ENCODE data around the gene THSD7A.

The THSD7A gene

DNA sequence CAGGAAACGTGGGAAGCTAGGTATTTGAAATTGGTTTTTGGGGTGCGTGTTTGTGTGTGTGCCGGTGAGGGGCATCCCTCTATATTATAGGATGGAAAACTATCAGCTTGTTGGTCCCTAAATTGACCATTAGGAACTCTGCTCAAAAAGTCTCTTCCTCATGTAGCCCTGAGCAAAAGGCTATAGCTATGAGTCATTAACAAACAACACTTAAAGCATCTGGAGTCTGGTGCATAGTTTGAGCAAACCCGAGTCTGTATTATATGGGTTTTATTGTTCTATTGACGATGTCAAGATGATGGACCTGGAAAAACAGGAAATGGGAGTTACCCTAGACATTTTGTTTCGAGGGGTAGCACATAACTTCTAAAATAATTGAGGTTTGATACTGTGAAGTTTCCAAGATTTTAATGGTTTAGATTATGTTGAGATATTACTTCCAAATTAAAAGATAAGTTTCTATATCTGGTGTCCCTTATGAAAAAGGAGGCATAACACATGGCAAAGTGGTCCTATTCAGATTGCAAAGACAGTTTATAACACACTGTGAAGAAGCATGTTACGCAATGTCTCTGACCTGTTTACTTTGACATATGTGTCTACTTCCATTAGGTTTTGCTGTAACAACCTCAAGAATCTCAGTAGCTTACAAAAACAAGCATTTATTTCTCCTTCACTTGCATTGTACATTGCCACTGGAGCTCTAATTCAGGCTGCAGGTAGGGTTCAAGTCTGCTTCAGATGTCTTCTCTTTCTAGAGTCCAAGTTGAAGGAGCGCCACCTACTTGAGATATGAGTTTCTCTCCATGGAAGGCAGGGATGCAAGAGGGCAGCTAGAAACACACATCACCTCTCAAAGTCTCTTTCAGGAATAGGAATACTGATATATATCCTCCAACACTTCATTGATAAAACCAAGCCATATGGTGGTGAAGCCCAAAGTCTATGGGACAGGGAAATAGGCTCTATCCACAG, 500.6 kb downstream of the THSD7A start:
- DNase-seq (ENCODE audit: low read depth in 3 of 3), result no peak

DNA sequence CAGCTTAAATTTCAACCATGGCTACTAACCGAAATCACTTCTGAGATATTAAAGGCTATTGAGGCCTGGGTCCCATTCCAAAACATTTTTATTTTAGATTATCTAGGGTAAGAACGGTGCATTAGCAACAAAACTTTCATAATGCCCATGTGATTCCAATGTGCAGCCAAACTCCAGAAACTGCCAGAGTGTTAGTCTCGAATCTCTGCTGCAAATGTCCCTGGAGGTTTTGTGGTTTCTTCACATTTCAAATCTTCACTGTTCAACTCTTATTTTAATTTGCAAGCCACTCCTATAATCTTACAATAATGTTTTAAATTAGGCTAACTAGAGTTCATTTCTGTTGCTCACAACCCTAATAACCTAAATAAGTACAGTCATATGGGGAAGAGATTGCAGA, 501.3 kb downstream of the THSD7A start:
- no peak for DNase-seq (ENCODE audit: low read depth in 3 of 3)

DNA sequence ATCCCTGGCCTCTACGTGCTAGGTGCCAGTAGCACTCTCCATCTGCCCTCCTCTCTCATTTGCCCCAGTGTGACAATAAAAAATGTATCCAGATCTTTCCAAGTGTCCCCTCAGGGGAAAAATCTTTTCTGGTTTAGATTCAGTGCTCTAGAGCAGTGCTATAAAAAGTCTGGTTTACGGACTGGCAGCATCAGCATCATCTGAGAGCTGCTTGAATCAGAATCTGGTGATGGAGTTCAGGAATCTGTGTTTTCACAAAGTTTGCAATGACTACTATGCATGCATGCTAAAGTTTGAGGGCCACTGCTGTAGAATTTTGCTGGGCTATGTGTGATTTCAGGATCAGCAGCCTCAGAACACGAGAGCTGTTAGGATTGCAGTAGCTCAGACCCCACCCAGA, 501.8 kb downstream of the THSD7A start:
- no peak for DNase-seq (ENCODE audit: low read depth in 3 of 3)

DNA sequence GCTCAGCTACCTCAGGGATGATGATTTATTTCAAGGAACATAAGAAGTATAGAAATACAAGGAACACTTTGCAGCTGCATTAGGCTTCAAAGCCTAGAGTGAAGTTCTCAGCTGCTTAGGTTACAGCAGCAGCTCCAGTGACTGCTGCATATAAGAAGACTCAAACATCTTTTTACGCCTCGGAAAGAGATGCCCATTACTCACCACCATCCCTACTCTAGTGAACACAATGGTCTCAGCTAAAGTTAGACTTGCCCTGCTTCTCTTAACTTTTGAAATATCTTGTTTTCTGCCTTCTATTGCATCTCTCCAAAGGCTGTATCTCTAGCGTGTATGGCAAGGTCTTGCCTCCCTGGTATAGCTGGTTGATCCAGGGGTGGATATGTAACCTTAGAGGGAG, 502.4 kb downstream of the THSD7A start:
- no peak for DNase-seq (ENCODE audit: low read depth in 3 of 3)

DNA sequence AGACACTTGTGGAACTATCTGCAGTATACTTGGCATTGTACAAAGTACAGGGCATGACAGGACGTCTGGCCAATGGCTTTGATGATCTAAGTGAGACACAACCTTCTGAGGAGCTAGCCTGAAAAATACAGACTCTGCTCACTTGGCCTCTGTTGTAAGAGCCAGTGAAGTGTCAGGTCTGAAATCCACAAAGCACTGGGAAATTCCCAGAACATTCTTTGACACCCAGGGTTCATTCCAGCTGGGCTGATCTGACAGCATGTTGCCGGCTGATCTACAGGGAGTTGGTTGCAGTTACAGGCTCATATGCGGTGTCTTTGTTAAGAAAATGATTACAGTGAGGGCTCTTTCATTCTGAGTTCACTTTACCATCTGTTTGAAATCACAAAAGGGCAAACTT, 503.7 kb downstream of the THSD7A start:
- no peak for DNase-seq (ENCODE audit: low read depth in 3 of 3)

DNA sequence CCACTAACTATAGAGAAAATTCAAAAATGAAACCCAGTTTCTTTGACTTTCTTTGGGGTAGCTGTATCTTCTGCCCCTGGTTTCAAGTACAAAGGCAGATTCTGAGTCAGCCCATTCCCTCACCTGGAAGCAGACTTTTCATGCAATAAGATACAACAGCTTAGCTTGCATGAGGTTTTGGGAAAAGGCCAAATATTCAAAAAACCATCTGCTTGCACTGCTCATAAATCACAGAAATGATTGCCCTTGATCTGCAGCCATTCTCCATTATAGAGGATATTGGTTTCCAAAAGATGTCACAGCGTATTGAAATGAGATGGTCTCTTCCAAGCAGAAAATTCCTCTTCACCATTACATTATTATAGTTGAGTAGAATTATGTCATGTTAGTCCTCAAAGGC, 504.4 kb downstream of the THSD7A start:
- DNase-seq (ENCODE audit: low read depth in 3 of 3), result no peak

Data from stimulated activated CD4-positive, alpha-beta T cell treated with anti-CD3 and anti-CD28 coated beads, TNF-alpha, amount 100 ng/mL, for 24 hours (primary cell).